GM19023 (cell line): ENCODE results near the gene TIMM10.

Experiments used
- ATAC-seq: cut with Tn5 transposase; IDR thresholded peaks from one replicate; pipeline ENCODE4 v1.9.1; 2021; ENCODE audit warnings: mild to moderate bottlenecking, moderate library complexity; ENCODE audit not compliant: unreplicated experiment

The TIMM10 gene

DNA sequence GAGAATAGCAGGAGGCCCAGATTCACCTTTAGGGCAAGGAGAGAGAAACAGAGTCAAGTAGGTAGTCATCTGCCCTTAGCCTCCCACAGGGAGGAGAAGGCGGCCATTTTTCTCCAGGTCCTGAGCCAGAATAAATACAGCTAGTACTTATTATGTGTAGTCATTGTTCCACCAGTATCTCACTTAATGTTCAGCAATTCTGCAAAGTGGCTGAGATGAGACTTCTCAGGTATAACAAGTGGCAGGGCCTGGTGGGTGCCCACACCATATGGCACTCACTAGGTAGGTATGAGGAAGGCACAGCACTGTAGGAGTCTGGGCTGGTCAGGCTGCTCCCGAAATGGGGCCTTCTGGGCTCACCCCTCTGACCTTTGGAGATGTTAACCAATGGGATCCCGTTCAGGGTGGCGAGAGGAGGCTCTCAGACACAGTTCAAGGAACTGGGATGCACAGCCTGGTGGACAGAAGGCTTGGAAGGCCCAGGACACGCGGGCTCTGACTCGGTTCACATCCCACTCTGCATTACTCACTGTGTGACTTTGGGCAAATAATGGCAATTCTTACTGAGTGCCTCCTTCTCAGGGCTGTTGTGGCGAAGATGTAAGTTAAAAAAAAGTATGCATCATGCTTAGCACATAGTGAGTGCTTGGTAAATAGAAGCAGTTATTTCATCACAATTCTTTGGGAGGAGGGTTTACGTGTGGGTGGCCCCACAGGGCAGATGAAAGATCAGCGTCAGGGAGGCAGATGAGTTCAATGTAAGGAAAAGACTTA, 45.1 kb downstream of the TIMM10 start:
- ATAC-seq, result no peak

DNA sequence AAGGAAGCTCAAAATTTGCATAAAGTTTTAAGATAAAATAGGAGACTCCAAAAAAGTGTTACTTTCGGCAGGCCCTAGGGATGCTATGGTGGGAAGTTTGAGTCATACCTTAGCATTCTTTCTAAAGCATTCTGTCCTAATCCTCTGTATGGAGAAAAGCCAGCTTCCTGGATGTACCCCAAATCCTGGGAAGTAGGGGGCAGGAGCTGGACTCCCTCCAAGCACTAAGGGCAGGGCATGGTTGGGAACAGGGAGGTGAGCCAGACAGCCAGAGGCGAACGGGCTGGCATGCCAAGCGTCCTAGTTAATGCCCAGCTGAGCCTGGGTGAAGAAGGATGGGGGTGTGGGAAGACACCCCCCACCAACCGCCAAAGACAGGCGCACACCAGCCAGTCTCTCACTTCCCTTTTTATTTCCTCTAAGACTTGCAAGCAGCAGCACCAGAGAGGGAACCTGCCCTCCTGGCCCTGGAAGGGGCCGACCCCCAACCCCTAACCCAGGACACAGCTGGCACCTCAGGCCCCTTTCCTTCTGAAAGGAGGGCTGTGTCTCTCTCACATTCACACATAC, 46.3 kb downstream of the TIMM10 start:
- ATAC-seq, result peak; percentile 42

DNA sequence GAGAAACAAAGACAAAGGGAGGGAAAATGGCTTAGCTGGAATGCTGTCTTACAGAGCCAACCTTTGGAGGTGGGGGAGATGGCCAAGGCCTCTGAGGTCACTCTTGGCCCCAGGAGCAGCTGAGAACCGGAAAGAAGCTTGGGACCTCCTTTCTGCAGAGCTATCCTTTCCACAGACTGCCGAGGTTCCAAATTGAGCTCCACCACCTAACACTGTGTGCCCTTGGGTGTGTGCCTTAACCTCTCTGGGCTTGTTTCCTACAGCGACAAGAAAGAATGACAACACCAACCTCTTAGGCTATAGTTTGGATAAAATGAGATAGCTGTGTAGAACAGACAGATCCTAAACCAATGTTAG, 47.0 kb downstream of the TIMM10 start:
- no peak for ATAC-seq

DNA sequence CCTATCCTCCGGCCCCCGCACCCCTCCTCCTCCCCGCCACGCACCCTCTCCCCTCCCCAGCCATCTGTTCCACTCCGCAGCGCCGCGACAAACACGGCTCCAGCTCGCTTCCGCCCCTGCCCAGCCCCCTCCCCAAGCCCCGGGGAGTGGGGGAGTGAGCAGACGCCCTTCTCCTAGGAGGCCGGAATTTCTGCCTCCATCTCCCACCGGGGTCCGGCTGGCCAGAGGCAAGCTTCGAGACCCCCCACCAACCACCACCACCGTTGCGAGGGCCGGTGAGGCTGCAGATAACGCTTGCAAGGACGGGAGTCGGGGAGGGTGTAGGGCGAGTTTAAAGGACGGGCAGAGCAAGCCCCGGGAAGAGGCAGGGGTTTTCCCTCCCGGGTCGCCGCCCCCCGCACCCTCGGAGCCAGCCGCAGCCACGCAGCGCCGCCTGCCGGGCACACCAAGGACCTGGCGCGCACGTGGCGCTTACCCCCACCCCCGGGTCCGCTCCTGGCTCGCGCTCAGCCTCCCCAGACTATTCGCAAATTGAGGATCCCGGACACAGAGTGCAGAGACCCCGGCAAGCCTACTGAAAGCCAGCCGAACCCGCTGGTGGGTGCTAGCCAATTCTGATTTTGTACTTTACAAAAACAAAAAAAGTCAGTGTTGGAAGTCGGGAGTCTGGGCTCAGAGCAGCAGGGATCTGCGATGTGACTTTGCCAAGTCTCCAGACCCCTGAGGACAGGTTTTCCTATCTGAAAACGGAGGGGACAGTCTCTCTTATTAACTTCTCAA, 47.6 kb downstream of the TIMM10 start:
- ATAC-seq, result peak; percentile 56

DNA sequence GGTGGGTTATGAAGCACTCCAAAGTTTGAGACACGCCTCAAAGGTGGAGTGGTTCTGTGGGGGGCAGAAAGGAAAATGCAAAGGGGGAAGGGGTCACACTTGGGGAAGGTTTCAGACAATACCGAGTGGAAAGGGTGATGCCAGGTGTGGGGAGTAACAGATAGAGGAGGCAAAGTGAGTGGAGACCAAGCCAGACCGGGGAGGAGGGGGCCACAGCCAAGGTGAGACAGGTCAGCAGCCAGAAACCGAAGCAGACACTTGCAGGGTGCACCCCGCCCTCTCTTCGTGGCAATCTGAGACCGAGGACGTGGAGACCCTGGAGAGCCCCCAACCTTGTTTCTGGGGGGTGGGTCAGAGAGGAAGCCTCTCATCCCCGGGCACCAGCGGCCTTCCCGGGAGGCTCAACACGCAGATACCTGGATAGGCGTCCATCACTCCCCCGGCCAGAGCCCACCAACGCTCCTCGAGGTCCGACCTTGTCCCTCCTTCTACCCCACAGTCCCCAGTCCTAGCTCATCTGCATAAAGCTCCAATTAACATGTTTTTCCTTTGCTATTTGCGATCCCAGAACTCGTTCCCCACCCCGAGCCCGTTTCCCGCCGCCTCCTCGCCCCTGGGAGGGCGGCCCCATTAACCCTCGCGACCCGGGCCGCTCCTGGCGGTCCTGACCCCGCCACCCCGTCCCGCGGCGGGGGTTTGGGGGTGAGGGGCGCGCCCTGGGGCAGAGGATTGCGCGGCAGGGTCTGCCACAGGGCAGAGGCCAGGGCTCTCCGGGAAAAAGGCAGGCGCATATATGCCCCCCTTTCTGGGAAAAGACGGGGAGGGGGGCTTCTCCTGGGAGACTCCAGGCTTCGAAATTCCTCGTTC, 48.4 kb downstream of the TIMM10 start:
- no peak for ATAC-seq

DNA sequence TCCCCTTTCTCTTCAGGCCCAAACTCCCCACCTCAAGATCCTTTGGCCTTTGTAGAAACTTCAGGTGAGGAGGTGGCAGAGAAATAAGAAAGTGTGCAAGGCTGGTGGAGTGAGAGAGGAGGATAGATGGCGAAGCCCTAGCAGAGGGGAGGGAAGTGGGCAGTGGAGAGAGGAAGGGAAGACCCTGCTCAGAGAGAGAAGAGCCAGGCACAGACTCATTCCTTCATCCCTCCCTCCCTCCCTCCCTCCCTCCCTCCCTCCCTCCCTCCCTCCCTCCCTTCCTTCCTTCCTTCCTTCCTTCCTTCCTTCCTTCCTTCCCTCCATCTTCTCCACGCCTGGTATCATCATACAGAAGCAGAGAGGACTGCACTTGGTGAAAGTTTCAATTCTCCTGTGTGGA, 49.2 kb downstream of the TIMM10 start:
- ATAC-seq, result no peak

DNA sequence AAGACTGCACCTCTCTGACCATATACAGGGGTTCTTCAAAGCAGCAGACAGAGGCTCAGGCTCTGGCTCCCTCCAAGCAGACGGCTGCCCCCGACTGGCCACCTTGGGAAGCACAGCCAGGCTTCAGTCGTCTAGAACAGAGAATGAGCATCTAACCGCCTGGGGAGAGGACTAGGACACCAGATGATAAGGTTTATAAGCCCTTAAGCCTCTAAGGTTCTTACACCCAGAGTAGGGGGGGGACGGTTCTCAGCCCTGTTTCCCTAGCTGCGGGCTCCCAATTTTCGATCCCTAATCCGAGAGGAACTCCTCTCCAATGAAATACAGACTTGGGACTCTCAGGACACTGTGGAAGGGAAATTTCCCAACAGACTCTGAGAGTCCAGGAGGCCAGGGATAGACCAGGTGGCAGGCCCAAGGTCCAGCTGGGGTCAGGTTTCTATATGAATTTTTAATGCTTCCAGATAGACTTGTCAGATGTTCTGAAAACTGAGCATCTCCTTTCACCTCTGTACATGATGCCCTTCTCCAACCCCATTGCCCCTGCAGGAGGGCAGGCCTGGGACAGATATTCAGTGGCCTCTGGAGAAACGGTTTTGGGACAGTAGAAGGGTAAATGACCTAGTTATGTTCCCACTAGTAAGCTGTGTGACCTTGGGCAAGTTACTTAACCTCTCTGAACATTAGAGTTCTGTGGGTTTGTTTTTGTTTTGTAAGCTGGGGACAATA, 50.0 kb downstream of the TIMM10 start:
- ATAC-seq, result no peak

DNA sequence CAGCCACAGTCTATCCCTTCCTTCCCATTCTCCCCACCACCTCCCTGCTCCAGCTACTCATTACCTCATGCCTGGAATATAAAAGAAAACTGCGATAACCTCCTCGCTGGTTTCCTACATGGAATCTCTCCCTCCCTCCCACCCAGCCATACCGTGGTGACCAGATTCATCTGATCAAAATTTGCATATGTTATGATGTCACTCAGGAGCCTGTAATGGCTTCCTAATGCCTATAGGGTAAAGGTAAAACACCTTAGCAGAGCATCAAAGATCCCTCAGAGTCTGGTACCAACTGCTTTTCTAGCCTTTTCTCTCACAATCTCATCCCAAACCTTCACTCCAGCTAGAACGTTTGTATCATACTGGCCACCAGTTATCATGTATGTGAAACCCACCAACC, 50.6 kb downstream of the TIMM10 start:
- no peak for ATAC-seq

DNA sequence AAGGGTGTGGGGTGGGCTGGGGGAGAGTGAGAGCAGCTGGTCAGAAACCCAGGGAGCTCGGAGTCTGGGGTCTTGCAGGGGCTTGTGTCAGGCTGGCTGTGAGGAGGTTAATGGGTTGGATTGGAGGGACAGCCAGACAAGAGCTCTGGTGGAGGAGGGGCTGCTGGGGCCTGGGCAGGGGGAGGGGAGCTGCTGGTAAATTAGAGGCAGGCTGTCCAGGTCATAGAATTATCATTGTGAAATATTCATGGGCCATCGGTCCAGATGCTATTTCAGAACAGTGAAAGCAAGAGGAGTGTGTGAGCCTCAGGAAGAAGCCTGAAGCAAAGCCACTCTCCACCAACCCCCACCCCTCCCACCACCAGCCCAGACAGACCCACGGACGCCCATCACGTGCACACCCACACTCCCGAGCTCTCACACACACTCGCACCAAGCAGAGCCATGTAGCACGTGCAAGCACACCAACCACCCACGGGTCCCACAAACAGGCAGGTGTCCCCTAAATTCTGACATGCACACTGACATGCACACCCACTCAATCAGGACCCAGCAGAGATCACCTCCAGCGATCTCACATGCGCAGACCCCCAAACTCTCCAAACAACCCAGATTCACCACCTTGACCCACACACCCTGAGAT, 51.4 kb downstream of the TIMM10 start:
- ATAC-seq, result no peak
